ENCODE data around the gene MKNK1. TPM values are rescaled to one million over a fixed set of nuclear protein-coding genes. Genes with fewer than 3 reads are reported as not detected.

MKNK1 gene
- total and polyA plus RNA-seq, 2 donors: 20.1 to 62.2 TPM

DNA sequence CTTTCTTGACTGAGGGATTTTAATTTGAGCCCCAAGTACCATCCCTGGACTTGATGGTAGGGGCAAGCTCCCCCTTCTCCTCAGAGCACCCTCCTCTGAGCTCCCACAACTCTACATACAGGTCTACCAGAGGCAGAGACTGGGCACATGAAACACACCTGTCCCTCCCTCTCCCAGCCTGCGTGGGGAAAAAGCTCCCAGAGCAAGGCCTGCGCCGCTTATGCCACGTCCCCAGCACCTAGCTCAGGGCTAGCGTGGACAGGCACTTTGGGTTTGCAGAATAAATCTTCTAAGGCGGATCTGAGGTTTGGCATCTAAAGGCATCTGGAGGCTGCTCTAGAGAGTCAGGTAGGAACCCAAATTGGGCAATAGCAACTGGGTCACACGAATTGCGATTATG lies 45.1 kb downstream of the MKNK1 start:
- Histone ChIP-seq H3K27me3 (ENCODE audit: control insufficient read depth in 2 of 2, insufficient read depth in 1 of 2, low read length in 1 of 2) (no peaks in the 10 kb centered on the region), H3K36me3 (ENCODE audit: control insufficient read depth in 2 of 2, insufficient read depth in 2 of 2, low read length in 1 of 2) (peaks cover 37 to 53% of the 10 kb centered on the region in 2 donors), H3K4me3 (ENCODE audit: low read length in 2 of 2) (no peak overlapping the region), H3K27ac (ENCODE audit: low read depth in 1 of 2, low read length in 1 of 2) (no peak overlapping the region), H3K9me3 (ENCODE audit: control insufficient read depth in 2 of 2, insufficient read depth in 1 of 2, low read length in 1 of 2) (no peaks in the 10 kb centered on the region), H3K4me1 (ENCODE audit: control insufficient read depth in 2 of 2, insufficient read depth in 2 of 2, low read length in 2 of 2) (no peaks in the 10 kb centered on the region)
- WGBS: 99% methylated on average over 8 of the region's 8 CpGs
- DNase-seq (ENCODE audit: low read depth in 6 of 9, low spot score in 9 of 9): no peak

DNA sequence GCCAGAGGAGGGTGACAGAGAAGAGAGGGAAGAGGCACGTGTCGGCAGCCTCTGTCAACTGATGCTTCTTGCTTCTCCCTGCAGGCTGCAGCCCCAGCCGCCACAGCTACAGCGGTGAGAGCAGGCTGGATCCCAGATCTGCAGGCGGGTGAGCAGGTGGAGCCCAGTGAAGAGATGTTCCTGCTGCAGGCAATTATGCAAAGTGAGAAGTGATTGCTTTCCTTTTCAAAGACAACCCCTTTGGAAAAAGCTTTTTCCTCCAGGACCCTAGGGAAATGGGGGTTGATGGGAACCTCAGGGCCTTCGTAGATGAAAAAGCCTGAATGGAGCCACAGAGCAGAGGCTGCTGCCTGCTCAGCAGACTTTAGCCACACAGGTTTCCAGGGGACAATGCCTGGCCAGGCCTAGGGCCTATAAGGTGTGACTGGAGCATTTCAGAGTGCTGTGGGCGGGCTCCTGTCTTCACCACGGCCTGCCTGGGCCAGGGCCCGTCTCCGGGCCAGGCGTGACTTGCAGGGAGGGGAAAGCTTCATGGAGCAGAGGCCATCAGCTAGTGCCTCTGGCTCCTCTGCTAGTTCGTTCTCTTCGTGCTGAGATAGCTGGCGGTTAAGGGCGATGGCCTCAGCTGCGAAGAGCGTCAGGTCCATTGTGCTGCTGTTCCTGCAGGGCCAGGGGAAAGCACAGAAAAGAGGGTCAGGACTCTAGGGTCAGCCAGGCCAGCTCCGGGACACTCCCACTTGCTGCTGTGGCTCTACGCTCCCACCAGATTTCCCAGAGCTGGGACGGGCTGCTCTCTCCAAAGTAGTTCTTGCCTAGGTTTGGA lies 45.7 kb downstream of the MKNK1 start:
- H3K4me3 ChIP-seq (ENCODE audit: low read length in 2 of 2): no peak overlapping the region
- no peaks in the 10 kb centered on the region for H3K9me3 ChIP-seq (ENCODE audit: control insufficient read depth in 2 of 2, insufficient read depth in 1 of 2, low read length in 1 of 2)
- H3K27ac ChIP-seq (ENCODE audit: low read depth in 1 of 2, low read length in 1 of 2): no peak overlapping the region
- no peaks in the 10 kb centered on the region for H3K4me1 ChIP-seq (ENCODE audit: control insufficient read depth in 2 of 2, insufficient read depth in 2 of 2, low read length in 2 of 2)
- WGBS: 96% methylated on average over 20 of the region's 20 CpGs
- no peak for DNase-seq (ENCODE audit: low read depth in 6 of 9, low spot score in 9 of 9)
- H3K36me3 ChIP-seq (ENCODE audit: control insufficient read depth in 2 of 2, insufficient read depth in 2 of 2, low read length in 1 of 2): peaks cover 35 to 53% of the 10 kb centered on the region in 2 donors
- H3K27me3 ChIP-seq (ENCODE audit: control insufficient read depth in 2 of 2, insufficient read depth in 1 of 2, low read length in 1 of 2): no peaks in the 10 kb centered on the region

DNA sequence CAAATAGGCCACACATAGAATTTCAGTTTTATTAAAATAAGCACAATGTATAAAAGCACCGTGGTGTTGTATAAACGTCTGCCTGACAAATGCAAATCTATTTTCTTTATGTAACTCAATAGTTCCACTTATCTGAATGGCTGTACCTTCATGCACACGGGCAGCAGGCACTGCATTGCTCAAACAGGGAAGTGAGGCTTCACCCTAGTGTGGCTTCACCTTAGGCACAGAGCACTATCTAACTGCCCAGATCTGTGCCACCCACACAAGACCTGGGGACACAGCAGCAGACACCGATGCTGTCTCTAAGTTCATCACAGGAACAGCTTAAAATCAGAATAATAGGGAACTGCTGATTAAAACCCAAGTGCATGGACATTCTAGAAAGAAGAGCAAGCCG lies 46.7 kb downstream of the MKNK1 start:
- Histone ChIP-seq H3K27me3 (ENCODE audit: control insufficient read depth in 2 of 2, insufficient read depth in 1 of 2, low read length in 1 of 2) (peaks cover 0 to 2% of the 10 kb centered on the region in 2 donors), H3K4me3 (ENCODE audit: low read length in 2 of 2) (no peak overlapping the region), H3K27ac (ENCODE audit: low read depth in 1 of 2, low read length in 1 of 2) (no peak overlapping the region), H3K36me3 (ENCODE audit: control insufficient read depth in 2 of 2, insufficient read depth in 2 of 2, low read length in 1 of 2) (peaks cover 26 to 43% of the 10 kb centered on the region in 2 donors), H3K9me3 (ENCODE audit: control insufficient read depth in 2 of 2, insufficient read depth in 1 of 2, low read length in 1 of 2) (no peaks in the 10 kb centered on the region), H3K4me1 (ENCODE audit: control insufficient read depth in 2 of 2, insufficient read depth in 2 of 2, low read length in 2 of 2) (peaks cover 0 to 2% of the 10 kb centered on the region in 2 donors)
- DNase-seq (ENCODE audit: low read depth in 6 of 9, low spot score in 9 of 9): no peak
- WGBS: 89% methylated on average over 5 of the region's 5 CpGs

DNA sequence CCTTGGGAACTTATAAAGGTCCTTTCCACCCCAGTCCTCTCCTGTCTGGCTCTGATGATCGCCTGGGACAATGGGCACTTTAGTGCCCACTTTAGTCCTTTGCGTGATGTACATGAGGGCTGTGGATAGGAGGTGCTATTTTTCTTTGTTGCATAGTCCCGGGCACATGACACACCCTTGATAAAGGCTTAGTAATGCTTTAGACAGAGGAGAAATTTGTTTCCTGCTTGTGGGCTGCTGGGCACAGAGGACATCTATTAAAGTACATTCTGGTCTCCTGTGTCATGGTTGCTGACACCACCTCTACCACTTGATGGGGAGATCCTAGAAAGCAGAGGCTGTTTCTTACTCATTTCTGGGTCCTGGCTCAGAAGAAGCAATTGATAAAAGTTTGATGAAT lies 47.2 kb downstream of the MKNK1 start:
- Histone ChIP-seq H3K9me3 (ENCODE audit: control insufficient read depth in 2 of 2, insufficient read depth in 1 of 2, low read length in 1 of 2) (no peaks in the 10 kb centered on the region), H3K36me3 (ENCODE audit: control insufficient read depth in 2 of 2, insufficient read depth in 2 of 2, low read length in 1 of 2) (peaks cover 24 to 42% of the 10 kb centered on the region in 2 donors), H3K27me3 (ENCODE audit: control insufficient read depth in 2 of 2, insufficient read depth in 1 of 2, low read length in 1 of 2) (peaks cover 0 to 8% of the 10 kb centered on the region in 2 donors), H3K4me3 (ENCODE audit: low read length in 2 of 2) (no peak overlapping the region), H3K27ac (ENCODE audit: low read depth in 1 of 2, low read length in 1 of 2) (no peak overlapping the region), H3K4me1 (ENCODE audit: control insufficient read depth in 2 of 2, insufficient read depth in 2 of 2, low read length in 2 of 2) (peaks cover 0 to 2% of the 10 kb centered on the region in 2 donors)
- DNase-seq (ENCODE audit: low read depth in 6 of 9, low spot score in 9 of 9): no peak
- WGBS: 95% methylated on average over 3 of the region's 3 CpGs

DNA sequence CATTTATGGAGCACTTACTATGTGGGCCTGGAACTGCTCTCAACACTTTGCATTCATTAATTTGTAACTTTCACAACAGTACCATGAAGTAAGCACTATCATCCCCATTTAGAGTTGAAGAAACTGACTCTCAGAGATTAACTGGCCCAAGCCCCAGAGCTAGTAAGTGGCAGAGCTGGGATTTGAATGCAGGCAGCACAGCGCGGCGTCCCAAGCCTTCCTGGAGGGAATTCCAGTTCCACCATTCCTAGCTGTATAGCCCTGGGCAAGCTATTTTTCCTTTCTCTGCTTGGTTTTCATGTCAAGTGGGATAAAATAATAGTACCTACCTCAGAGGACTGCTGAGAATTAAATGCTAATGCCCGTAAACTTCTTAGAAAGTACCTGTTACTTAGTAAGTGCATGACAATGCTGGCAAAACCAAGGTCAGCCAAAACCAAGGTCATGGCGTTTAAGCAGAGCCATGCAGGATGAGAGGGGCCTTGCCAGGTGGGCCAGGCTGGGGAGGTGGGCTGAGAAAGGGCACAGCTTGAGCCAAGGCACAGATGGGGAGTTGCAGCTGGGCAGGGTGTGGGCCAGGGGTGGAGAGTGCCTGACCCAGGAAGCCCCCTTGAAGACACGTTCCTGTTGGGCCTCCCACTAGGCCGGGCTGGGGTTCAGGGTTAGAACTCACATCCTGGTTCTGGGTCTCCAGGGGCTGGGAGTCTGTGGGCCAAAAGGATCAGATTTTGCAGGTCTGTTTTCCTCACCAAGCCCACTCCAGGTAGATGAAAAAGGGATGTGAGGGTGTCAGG lies 48.0 kb downstream of the MKNK1 start:
- peaks cover 21 to 34% of the 10 kb centered on the region in 2 donors for H3K36me3 ChIP-seq (ENCODE audit: control insufficient read depth in 2 of 2, insufficient read depth in 2 of 2, low read length in 1 of 2)
- no peaks in the 10 kb centered on the region for H3K9me3 ChIP-seq (ENCODE audit: control insufficient read depth in 2 of 2, insufficient read depth in 1 of 2, low read length in 1 of 2)
- WGBS: 93% methylated on average over 7 of the region's 7 CpGs
- peaks cover 0 to 2% of the 10 kb centered on the region in 2 donors for H3K4me1 ChIP-seq (ENCODE audit: control insufficient read depth in 2 of 2, insufficient read depth in 2 of 2, low read length in 2 of 2)
- DNase-seq (ENCODE audit: low read depth in 6 of 9, low spot score in 9 of 9): no peak
- peaks cover 0 to 16% of the 10 kb centered on the region in 2 donors for H3K27me3 ChIP-seq (ENCODE audit: control insufficient read depth in 2 of 2, insufficient read depth in 1 of 2, low read length in 1 of 2)
- no peak overlapping the region for H3K4me3 ChIP-seq (ENCODE audit: low read length in 2 of 2)
- no peak overlapping the region for H3K27ac ChIP-seq (ENCODE audit: low read depth in 1 of 2, low read length in 1 of 2)

DNA sequence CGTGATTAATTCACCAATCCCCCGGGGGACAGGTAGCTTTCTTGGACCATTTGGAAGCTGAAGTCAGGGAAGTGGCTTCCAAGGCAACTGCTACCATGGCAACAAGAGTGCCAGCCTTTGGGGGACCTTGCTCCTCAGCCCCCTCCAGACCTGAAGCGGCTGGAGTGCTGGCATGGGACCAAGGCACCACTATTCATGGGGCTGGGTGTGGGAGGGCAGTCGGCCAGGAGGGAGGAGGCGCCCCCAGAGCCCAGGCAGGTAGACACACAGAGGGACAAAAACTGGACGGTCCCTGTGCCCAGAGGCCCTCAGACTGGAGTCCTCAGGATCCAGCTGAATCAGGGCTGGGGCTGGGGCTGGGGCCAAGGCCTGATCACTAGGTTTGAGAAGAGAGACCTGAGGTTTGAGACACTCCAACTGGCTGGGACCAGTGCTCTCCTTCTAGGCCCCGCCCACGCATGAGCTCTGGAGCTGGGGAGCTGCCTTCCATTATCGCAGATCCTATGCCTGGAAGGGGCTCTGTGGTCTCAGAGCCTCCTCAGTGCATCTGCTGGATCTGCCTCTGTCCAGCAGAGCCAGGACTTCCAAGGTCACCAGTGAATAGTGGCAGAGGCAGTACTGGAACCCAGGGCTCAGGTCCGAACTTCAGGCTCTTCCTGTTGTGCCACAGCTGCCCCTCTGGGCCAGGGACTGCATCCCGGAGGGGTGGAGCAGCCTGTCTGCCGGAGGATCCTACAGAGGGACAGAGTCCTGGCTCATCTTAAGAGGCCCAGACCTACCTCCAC lies 49.3 kb downstream of the MKNK1 start:
- Histone ChIP-seq H3K4me1 (ENCODE audit: control insufficient read depth in 2 of 2, insufficient read depth in 2 of 2, low read length in 2 of 2) (peaks cover 0 to 5% of the 10 kb centered on the region in 2 donors), H3K36me3 (ENCODE audit: control insufficient read depth in 2 of 2, insufficient read depth in 2 of 2, low read length in 1 of 2) (peaks cover 9 to 22% of the 10 kb centered on the region in 2 donors), H3K9me3 (ENCODE audit: control insufficient read depth in 2 of 2, insufficient read depth in 1 of 2, low read length in 1 of 2) (no peaks in the 10 kb centered on the region), H3K27me3 (ENCODE audit: control insufficient read depth in 2 of 2, insufficient read depth in 1 of 2, low read length in 1 of 2) (peaks cover 0 to 26% of the 10 kb centered on the region in 2 donors), H3K27ac (ENCODE audit: low read depth in 1 of 2, low read length in 1 of 2) (no peak overlapping the region), H3K4me3 (ENCODE audit: low read length in 2 of 2) (no peak overlapping the region)
- WGBS: 96% methylated on average over 12 of the region's 12 CpGs
- DNase-seq (ENCODE audit: low read depth in 6 of 9, low spot score in 9 of 9): no peak

DNA sequence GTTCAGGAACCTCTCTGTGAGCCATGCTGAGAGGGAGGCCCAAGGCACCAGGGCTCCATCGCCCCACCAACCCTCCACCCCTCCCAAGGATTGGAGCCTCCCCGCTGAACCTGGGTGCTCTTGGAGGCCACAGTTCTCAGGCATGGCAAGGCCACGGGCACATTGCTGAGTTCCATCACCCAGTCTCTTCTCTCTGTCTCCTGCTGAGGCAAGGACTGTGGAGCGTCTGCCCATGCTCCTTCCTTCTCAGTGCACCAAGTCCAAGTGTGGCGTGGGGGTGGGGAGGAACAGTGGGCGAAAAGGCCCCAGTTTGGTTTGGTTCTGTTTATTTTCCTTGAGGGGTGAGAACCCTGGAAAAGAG lies 49.9 kb downstream of the MKNK1 start:
- WGBS: 95% methylated on average over 6 of the region's 6 CpGs
- Histone ChIP-seq H3K27ac (ENCODE audit: low read depth in 1 of 2, low read length in 1 of 2) (no peak overlapping the region), H3K27me3 (ENCODE audit: control insufficient read depth in 2 of 2, insufficient read depth in 1 of 2, low read length in 1 of 2) (peaks cover 0 to 26% of the 10 kb centered on the region in 2 donors), H3K4me3 (ENCODE audit: low read length in 2 of 2) (no peak overlapping the region), H3K9me3 (ENCODE audit: control insufficient read depth in 2 of 2, insufficient read depth in 1 of 2, low read length in 1 of 2) (no peaks in the 10 kb centered on the region), H3K36me3 (ENCODE audit: control insufficient read depth in 2 of 2, insufficient read depth in 2 of 2, low read length in 1 of 2) (peaks cover 7 to 17% of the 10 kb centered on the region in 2 donors), H3K4me1 (ENCODE audit: control insufficient read depth in 2 of 2, insufficient read depth in 2 of 2, low read length in 2 of 2) (peaks cover 0 to 10% of the 10 kb centered on the region in 2 donors)
- no peak for DNase-seq (ENCODE audit: low read depth in 6 of 9, low spot score in 9 of 9)

DNA sequence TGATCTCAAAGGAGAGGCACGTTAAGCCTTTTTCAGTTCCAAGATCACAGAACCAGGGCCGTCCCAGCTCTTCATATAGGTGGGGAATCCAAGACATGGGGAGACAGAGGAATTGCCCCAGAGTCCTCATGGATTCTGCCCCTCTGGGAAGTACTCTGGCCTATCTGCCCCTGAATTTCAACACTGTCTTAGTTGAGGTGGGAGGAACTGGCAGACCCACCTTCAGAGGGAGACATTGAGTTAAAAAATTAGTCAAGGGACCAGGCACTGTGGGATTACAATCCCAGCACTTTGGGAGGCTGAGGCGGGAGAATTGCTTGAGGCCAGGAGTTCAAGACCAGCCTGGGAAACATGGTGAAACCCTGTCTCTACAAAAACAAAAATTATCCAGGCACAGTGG lies 50.6 kb downstream of the MKNK1 start:
- peaks cover 0 to 10% of the 10 kb centered on the region in 2 donors for H3K4me1 ChIP-seq (ENCODE audit: control insufficient read depth in 2 of 2, insufficient read depth in 2 of 2, low read length in 2 of 2)
- H3K27ac ChIP-seq (ENCODE audit: low read depth in 1 of 2, low read length in 1 of 2): no peak overlapping the region
- DNase-seq (ENCODE audit: low read depth in 6 of 9, low spot score in 9 of 9): no peak
- H3K27me3 ChIP-seq (ENCODE audit: control insufficient read depth in 2 of 2, insufficient read depth in 1 of 2, low read length in 1 of 2): peaks cover 0 to 26% of the 10 kb centered on the region in 2 donors
- H3K36me3 ChIP-seq (ENCODE audit: control insufficient read depth in 2 of 2, insufficient read depth in 2 of 2, low read length in 1 of 2): peaks cover 6 to 10% of the 10 kb centered on the region in 2 donors
- WGBS: 73% methylated on average over 3 of the region's 3 CpGs
- H3K9me3 ChIP-seq (ENCODE audit: control insufficient read depth in 2 of 2, insufficient read depth in 1 of 2, low read length in 1 of 2): no peaks in the 10 kb centered on the region
- no peak overlapping the region for H3K4me3 ChIP-seq (ENCODE audit: low read length in 2 of 2)
